ENCODE results near the gene TOMM7.

DNA sequence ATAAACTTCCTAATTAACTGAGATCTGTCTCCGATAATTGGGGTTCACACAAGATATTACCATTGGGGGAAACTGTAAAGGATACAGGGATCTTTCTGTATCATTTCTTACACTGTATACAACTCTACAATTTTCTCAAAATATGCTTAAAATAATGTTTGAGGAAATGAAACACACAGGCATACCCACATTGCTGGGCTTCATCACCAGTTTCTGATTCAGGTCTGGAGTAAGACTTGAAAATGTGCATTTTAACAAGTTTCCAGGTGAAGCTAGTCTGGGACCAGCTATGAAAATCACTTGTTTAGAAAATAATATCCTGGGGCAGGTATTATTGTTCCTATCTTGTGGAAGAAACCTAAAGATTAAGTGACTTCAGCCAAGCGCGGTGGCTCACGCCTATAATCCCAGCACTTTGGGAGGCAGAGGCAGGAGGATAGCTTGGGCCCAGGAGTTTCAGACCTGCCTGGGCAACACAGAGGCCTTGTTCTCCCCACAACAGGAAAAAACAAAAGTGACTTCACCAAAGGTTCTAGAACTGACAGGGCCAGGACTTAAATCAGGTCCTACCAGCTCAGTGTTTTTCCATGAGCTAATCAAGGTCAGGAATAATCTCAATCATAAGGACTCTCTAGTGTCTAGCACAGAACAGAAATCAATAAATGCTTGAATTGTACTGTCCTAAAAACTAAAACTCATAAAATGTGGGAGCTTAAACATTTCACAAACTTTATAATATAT lies 12.6 kb downstream of the TOMM7 start:
- TF ChIP-seq POLR2AphosphoS5 (IDR thresholded peaks at IDR 0.05; ENCODE audit: low read depth, low read length) (no peak), POLR2A (IDR thresholded peaks at IDR 0.05; ENCODE audit: low read depth, low read length) (no peak), TAF1 (IDR thresholded peaks at IDR 0.05; ENCODE audit: low read depth, low read length) (no peak), PAX5 (IDR thresholded peaks at IDR 0.05; ENCODE audit: insufficient read depth, low read length, severe bottlenecking) (no peak)
